IMR-90 (cell line): ENCODE results near the gene ATP13A2. TPM values are rescaled to one million over a fixed set of nuclear protein-coding genes. Genes with fewer than 3 reads are reported as not detected.

Experiments used
- ATAC-seq: fragments of 200-7000 bp; cut with Tn5 transposase; 2 replicates; pipeline ENCODE4 v1.9.1; 2020; ENCODE audit warnings: low read depth, mild to moderate bottlenecking, moderate library complexity
- BruUV-seq: library from RNA; stranded (reverse); fragments of 400-500 nt; replicated peaks from 2 replicates; lab custom pipeline; 2021; lab: Mats Ljungman, UMichigan
- CTCF ChIA-PET: fragments of 300-600 bp; formaldehyde crosslinking; extraction: SDS; loops from one replicate; lab custom pipeline; 2021; ENCODE audit warnings: antibody characterized with exemption; lab: Yijun Ruan, JAX
- POLR2A ChIA-PET: fragments of 300-600 bp; sonication (Branson Sonifier 250); formaldehyde crosslinking; loops from one replicate; lab custom pipeline; 2022; ENCODE audit warnings: antibody characterized with exemption; ENCODE audit not compliant: unreplicated experiment; lab: Charles Lee
- DNase-seq: peaks from one replicate; pipeline ENCODE4 v3.0.0; 2013
- H2AFZ ChIP-seq: replicated peaks from 2 replicates; pipeline ENCODE3; 2013; ENCODE audit warnings: low read length, mild to moderate bottlenecking; ENCODE audit not compliant: poor library complexity
- H2AK5ac ChIP-seq: 2 replicates; pipeline ENCODE4 v1.6.1; 2013; ENCODE audit warnings: low read depth, low read length, inconsistent platforms
- H2AK9ac ChIP-seq: replicated peaks from 2 replicates; pipeline ENCODE3; 2013; ENCODE audit warnings: mild to moderate bottlenecking, low read depth, low read length, moderate library complexity; ENCODE audit not compliant: poor library complexity
- H2BK120ac ChIP-seq: 2 replicates; pipeline ENCODE4 v1.6.1; 2013; ENCODE audit warnings: low read depth, low read length, inconsistent platforms
- H2BK15ac ChIP-seq: 3 replicates; pipeline ENCODE4 v1.6.1; 2013; ENCODE audit warnings: low read depth, low read length, inconsistent platforms
- H2BK20ac ChIP-seq: 2 replicates; pipeline ENCODE4 v1.6.1; 2013; ENCODE audit warnings: low read depth, mild to moderate bottlenecking, inconsistent platforms, low read length, moderate library complexity
- H2BK5ac ChIP-seq: 2 replicates; pipeline ENCODE4 v1.6.1; 2013; ENCODE audit warnings: mild to moderate bottlenecking, low read depth, low read length, inconsistent platforms; ENCODE audit not compliant: poor library complexity, severe bottlenecking
- H3K14ac ChIP-seq: replicated peaks from 2 replicates; pipeline ENCODE4 v1.6.1; 2013; ENCODE audit warnings: low read depth, low read length, inconsistent platforms
- H3K18ac ChIP-seq: 2 replicates; pipeline ENCODE4 v1.6.1; 2013; ENCODE audit warnings: low read depth, low read length, control low read depth
- H3K23ac ChIP-seq: 2 replicates; pipeline ENCODE4 v1.6.1; 2013; ENCODE audit warnings: low read depth, low read length, inconsistent platforms
- H3K27ac ChIP-seq: 2 replicates; pipeline ENCODE4 v1.5.1; 2013; ENCODE audit warnings: mild to moderate bottlenecking, control low read depth, low read length; ENCODE audit not compliant: insufficient read depth
- H3K27me3 ChIP-seq: 2 replicates; pipeline ENCODE4 v1.6.1; 2013; ENCODE audit warnings: low read length; ENCODE audit not compliant: control insufficient read depth, insufficient read depth
- H3K36me3 ChIP-seq: 2 replicates; pipeline ENCODE4 v1.6.1; 2013; ENCODE audit warnings: low read length, mixed read lengths; ENCODE audit not compliant: control insufficient read depth, insufficient read depth
- H3K4ac ChIP-seq: 2 replicates; pipeline ENCODE4 v1.6.1; 2013; ENCODE audit warnings: low read depth, low read length, inconsistent platforms
- H3K4me1 ChIP-seq: 2 replicates; pipeline ENCODE4 v1.6.1; 2013; ENCODE audit warnings: low read length, mixed read lengths; ENCODE audit not compliant: control insufficient read depth, insufficient read depth
- H3K4me2 ChIP-seq: 2 replicates; pipeline ENCODE4 v1.6.1; 2013; ENCODE audit warnings: low read depth, mild to moderate bottlenecking, control low read depth, low read length, moderate library complexity
- H3K4me3 ChIP-seq: 2 replicates; pipeline ENCODE4 v1.5.1; 2013; ENCODE audit warnings: low read depth, mild to moderate bottlenecking, control low read depth, low read length, moderate library complexity; ENCODE audit not compliant: insufficient read depth
- H3K56ac ChIP-seq: 2 replicates; pipeline ENCODE4 v1.6.1; 2013; ENCODE audit warnings: low read length, inconsistent platforms; ENCODE audit not compliant: insufficient read depth; ENCODE audit errors: extremely low read depth
- H3K79me1 ChIP-seq, 2 experiments: 2 replicates each; pipeline ENCODE4 v1.6.1; 2013; ENCODE audit warnings: low read length in 2 of 2, inconsistent platforms in 1 of 2, low read depth in 1 of 2
- H3K9ac ChIP-seq: 2 replicates; pipeline ENCODE4 v1.6.1; 2013; ENCODE audit warnings: low read depth, low read length, control low read depth
- H3K9me1 ChIP-seq: 2 replicates; pipeline ENCODE4 v1.6.1; 2013; ENCODE audit warnings: low read length, inconsistent platforms; ENCODE audit not compliant: insufficient read depth
- H3K9me3 ChIP-seq: 2 replicates; pipeline ENCODE4 v1.6.1; 2013; ENCODE audit warnings: low read length; ENCODE audit not compliant: control insufficient read depth, insufficient read depth
- H4K20me1 ChIP-seq: 2 replicates; pipeline ENCODE4 v1.6.1; 2013; ENCODE audit warnings: low read length, inconsistent platforms; ENCODE audit not compliant: insufficient read depth
- H4K5ac ChIP-seq: 2 replicates; pipeline ENCODE4 v1.6.1; 2013; ENCODE audit warnings: mild to moderate bottlenecking, low read depth, low read length, control low read depth
- H4K8ac ChIP-seq, 2 experiments: 2 replicates each; pipeline ENCODE4 v1.6.1; 2013; ENCODE audit warnings: low read depth in 2 of 2, low read length in 2 of 2, control low read depth in 1 of 2, inconsistent platforms in 1 of 2
- H4K91ac ChIP-seq: 2 replicates; pipeline ENCODE4 v1.6.1; 2013; ENCODE audit warnings: low read depth, low read length, inconsistent platforms; ENCODE audit not compliant: insufficient read depth
- BHLHE40 ChIP-seq: fragments of 150-350 bp; IDR thresholded peaks from 2 replicates; pipeline ENCODE4 v1.6.1; 2016; ENCODE audit warnings: mild to moderate bottlenecking, low read depth, low read length
- CEBPB ChIP-seq: IDR thresholded peaks from 2 replicates; pipeline ENCODE4 v1.6.1; 2012; ENCODE audit warnings: low read depth, low read length, improper control_type of control experiment
- CHD1 ChIP-seq: IDR thresholded peaks from 2 replicates; pipeline ENCODE4 v1.6.1; 2012; ENCODE audit warnings: low read depth, low read length, improper control_type of control experiment
- ELK1 ChIP-seq: fragments of 150-350 bp; IDR thresholded peaks from 2 replicates; pipeline ENCODE4 v1.6.1; 2016; ENCODE audit warnings: low read depth, mild to moderate bottlenecking, low read length, moderate library complexity, borderline replicate concordance
- FOS ChIP-seq: fragments of 150-350 bp; IDR thresholded peaks from 2 replicates; pipeline ENCODE4 v1.6.1; 2016; ENCODE audit warnings: low read depth, low read length
- MAFK ChIP-seq: IDR thresholded peaks from 2 replicates; pipeline ENCODE4 v1.6.1; 2012; ENCODE audit warnings: low read depth, low read length, improper control_type of control experiment
- MAZ ChIP-seq: IDR thresholded peaks from 2 replicates; pipeline ENCODE4 v1.6.1; 2012; ENCODE audit warnings: low read depth, mild to moderate bottlenecking, low read length, improper control_type of control experiment, moderate library complexity, borderline replicate concordance
- MXI1 ChIP-seq: IDR thresholded peaks from 2 replicates; pipeline ENCODE4 v1.6.1; 2012; ENCODE audit warnings: low read depth, mild to moderate bottlenecking, low read length, moderate library complexity, borderline replicate concordance
- NFE2L2 ChIP-seq: fragments of 150-350 bp; IDR thresholded peaks from 2 replicates; pipeline ENCODE4 v1.6.1; 2016; ENCODE audit warnings: low read depth, mild to moderate bottlenecking, low read length
- POLR2A ChIP-seq: IDR thresholded peaks from 2 replicates; pipeline ENCODE4 v1.6.1; 2012; ENCODE audit warnings: mild to moderate bottlenecking, low read depth, low read length
- RAD21 ChIP-seq: IDR thresholded peaks from 2 replicates; pipeline ENCODE4 v1.6.1; 2012; ENCODE audit warnings: low read length, improper control_type of control experiment
- RCOR1 ChIP-seq: IDR thresholded peaks from 2 replicates; pipeline ENCODE4 v1.6.1; 2012; ENCODE audit warnings: mild to moderate bottlenecking, low read length, improper control_type of control experiment; ENCODE audit not compliant: insufficient replicate concordance
- RFX5 ChIP-seq: IDR thresholded peaks from 2 replicates; pipeline ENCODE4 v1.8.0; 2012; ENCODE audit warnings: low read depth, mild to moderate bottlenecking, low read length, moderate library complexity
- SMC3 ChIP-seq: fragments of 150-350 bp; IDR thresholded peaks from 2 replicates; pipeline ENCODE4 v1.6.1; 2016; ENCODE audit warnings: low read depth, mild to moderate bottlenecking, antibody characterized with exemption, low read length, moderate library complexity
- USF2 ChIP-seq: fragments of 150-350 bp; IDR thresholded peaks from 2 replicates; pipeline ENCODE4 v1.6.1; 2017; ENCODE audit warnings: mild to moderate bottlenecking, antibody characterized with exemption, low read length, low read depth
- WGBS, 2 experiments: methylation state at CpG; one replicate each; pipeline versions ENCODE4 v1.1.5 to v1.1.7; 2013; ENCODE audit warnings: missing lambda C conversion rate in 2 of 2; ENCODE audit not compliant: insufficient read length in 1 of 2; ENCODE audit errors: extremely low coverage in 2 of 2; 5-methylcytosine and 5-hydroxymethylcytosine counted together
- dilution Hi-C: fragments of 300-500 bp; cut with HindIII; formaldehyde crosslinking; loops from one replicate; pipeline ENCODE4 v1.14.3; 2018; ENCODE audit warnings: low sequenced_read_pairs; ENCODE audit not compliant: unreplicated experiment
- in situ Hi-C: fragments of 300-500 bp; cut with MboI; formaldehyde crosslinking; loops from 3 replicates; pipeline ENCODE4 v1.14.3; 2019; ENCODE audit warnings: low sequenced_read_pairs, inconsistent platforms, mixed read lengths
- intact Hi-C: fragments of 100-400 bp; cut with micrococcal nuclease; formaldehyde crosslinking; loops from 2 replicates; pipeline ENCODE4 v1.10.0; 2022
- polyA plus RNA-seq, 3 experiments: library from polyadenylated mRNA; depleted of rRNA; stranded (reverse); fragments of >200 nt; gene quantifications; 2 replicates each; pipeline ENCODE4 v1.2.3, GENCODE V29; 2012; ENCODE audit warnings: low replicate concordance in 1 of 3
- total RNA-seq: library from RNA; depleted of rRNA; stranded (reverse); fragments of >200 nt; gene quantifications from 2 replicates; pipeline ENCODE4 v1.2.3, GENCODE V29; 2012
- TF ChIP-seq, protein P1 (sequence below): conservative IDR thresholded peaks from 2 replicates; pipeline ENCODE4 v1.5.1; 2012; ENCODE audit warnings: mild to moderate bottlenecking, low read depth, low read length, improper control_type of control experiment

Gene ATP13A2
- total and polyA plus RNA-seq, 2 of the 4 experiments (the other 2 are of a cell fraction): 5.7 to 18.9 TPM

DNA sequence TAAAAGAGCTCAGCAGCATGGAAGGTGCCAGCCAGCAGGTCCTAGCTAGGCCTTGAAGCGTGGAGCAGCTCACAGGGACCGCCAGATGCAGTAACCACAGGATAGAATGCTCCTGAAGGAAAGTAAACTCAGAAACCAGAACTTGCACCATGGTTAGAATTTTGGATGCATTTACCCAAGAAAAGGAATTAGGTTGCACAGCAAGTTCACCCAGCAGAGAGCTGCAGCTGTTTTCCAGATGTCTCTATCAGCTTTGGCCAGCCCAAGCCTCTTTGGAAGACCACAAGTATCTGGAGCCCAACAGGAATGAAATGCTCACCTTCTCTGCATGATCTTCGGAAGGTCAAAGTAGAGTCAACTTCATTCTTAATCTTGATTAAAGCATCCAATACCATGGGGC lies 21.0 kb upstream of the ATP13A2 start:
- DNase-seq (no peak), ATAC-seq (no peak)
- no peak overlapping the region for H3K4ac ChIP-seq
- H2BK120ac ChIP-seq: no peak overlapping the region
- H3K18ac ChIP-seq: no peak overlapping the region
- H3K4me1 ChIP-seq: no peaks in the 10 kb centered on the region
- no peak overlapping the region for H3K23ac ChIP-seq
- intact Hi-C loops: no loop called here
- H3K9me1 ChIP-seq: no peaks in the 10 kb centered on the region
- H3K4me3 ChIP-seq: no peak overlapping the region
- H3K36me3 ChIP-seq: peaks cover 31% of the 10 kb centered on the region
- H3K27ac ChIP-seq: no peak overlapping the region
- in situ Hi-C loops: loop anchor here (25.0 kb wide), 1 partner anchor 420 kb away; the partner anchor contains the start of gene NBPF1
- no peak overlapping the region for H3K4me2 ChIP-seq
- no peak overlapping the region for H4K5ac ChIP-seq
- H2BK15ac ChIP-seq: no peak overlapping the region
- CTCF ChIA-PET: interaction anchor here (1.3 kb wide), 1 partner anchor 13 kb away, joined by 3 read pairs; no protein-coding TSS in a partner anchor
- POLR2A ChIA-PET: no interaction called here
- BruUV-seq: no TSS peak
- 100% methylated on average over 2 of the region's 3 CpGs; no CpG with 5 or more reads in 1 of the 2 experiments for WGBS, 2 experiments
- TF ChIP-seq RFX5 (no peak), MXI1 (no peak), RAD21 (no peak), CEBPB (no peak), MAFK (no peak), NFE2L2 (no peak), MAZ (no peak), FOS (no peak), POLR2A (no peak), CHD1 (no peak), RCOR1 (no peak), USF2 (no peak), SMC3 (no peak), BHLHE40 (no peak), ELK1 (no peak)
- TF ChIP-seq, protein P1, sequence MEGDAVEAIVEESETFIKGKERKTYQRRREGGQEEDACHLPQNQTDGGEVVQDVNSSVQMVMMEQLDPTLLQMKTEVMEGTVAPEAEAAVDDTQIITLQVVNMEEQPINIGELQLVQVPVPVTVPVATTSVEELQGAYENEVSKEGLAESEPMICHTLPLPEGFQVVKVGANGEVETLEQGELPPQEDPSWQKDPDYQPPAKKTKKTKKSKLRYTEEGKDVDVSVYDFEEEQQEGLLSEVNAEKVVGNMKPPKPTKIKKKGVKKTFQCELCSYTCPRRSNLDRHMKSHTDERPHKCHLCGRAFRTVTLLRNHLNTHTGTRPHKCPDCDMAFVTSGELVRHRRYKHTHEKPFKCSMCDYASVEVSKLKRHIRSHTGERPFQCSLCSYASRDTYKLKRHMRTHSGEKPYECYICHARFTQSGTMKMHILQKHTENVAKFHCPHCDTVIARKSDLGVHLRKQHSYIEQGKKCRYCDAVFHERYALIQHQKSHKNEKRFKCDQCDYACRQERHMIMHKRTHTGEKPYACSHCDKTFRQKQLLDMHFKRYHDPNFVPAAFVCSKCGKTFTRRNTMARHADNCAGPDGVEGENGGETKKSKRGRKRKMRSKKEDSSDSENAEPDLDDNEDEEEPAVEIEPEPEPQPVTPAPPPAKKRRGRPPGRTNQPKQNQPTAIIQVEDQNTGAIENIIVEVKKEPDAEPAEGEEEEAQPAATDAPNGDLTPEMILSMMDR: no peak
- H3K14ac ChIP-seq: no peak overlapping the region
- H2BK5ac ChIP-seq: no peak overlapping the region
- H2BK20ac ChIP-seq: no peak overlapping the region
- no peak overlapping the region for H2AK5ac ChIP-seq
- dilution Hi-C loops: no loop called here
- no peak overlapping the region for H3K56ac ChIP-seq
- no peak overlapping the region for H4K91ac ChIP-seq
- no peak overlapping the region for H4K8ac ChIP-seq
- H3K9ac ChIP-seq: no peak overlapping the region
- H3K9me3 ChIP-seq: no peaks in the 10 kb centered on the region
- no peak overlapping the region for H2AFZ ChIP-seq
- H4K20me1 ChIP-seq: no peaks in the 10 kb centered on the region; the same call in 1 of the 2 replicates
- H2AK9ac ChIP-seq: no peak overlapping the region
- peaks cover 9 to 28% of the 10 kb centered on the region in 2 experiments; a peak in 3 of 4 replicates for H3K79me1 ChIP-seq
- no peaks in the 10 kb centered on the region for H3K27me3 ChIP-seq
